ENCODE measurements around the gene CHST13.
"Not testable (repeated sequence)": the region's sequence is repeated elsewhere in the genome, so short reads cannot be mapped to it uniquely, and the experiment has no call there.

The CHST13 gene

DNA sequence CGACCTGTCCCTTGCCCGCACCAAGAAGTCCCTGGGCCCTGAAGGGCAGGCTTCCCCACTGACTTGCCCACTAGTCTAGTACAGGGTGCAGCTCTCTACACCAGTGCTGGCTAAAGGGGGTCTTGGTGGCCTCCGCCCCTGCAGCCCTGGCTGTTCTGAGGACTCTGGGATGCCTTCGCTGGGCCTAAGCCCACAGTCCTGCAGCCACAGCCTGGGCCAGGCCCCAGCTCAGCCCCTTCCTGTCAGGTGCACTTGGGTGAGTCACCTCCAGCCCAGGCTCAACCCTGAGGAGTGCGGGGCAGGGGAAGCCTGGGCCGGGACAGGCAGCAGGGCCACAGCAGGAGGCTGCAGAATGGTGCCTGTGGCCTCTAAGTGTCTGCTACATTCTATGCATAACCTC is 33.8 kb downstream of the CHST13 start:
- no peak for DNase-seq

DNA sequence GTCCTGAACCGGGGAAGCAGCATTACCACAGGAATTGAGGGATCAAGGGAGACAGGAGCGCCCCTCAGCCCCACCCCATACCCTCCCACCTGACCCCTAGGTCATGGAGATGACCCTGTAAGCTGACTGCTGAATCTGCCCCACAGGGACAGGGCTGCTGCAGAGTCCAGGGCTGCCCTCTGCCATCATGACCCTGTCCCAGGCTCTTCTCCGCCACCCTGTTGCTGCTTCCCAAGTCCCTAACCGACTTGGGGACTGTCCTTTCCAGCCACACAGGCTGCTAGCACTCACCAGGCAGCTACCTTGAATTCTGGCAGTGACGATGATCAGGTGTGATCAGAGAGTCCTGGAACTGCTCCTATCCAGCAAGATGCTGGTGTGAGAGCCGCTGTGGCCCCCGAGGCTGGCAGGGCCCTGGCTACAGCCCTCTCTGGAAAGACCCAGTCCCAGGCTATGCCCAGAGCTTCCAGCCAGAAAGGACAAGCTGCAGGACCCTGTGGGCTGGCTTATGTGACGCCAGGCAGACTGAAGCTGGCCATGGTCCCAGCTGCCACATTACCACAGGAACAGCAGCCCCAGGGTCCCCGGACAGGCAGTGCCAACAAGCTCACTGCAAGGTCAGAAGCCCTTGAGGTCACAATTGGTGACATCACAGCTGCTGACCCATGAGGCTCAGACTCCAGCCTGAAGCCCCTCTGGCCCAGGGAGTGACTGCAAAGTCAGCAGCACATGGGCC is 34.5 kb downstream of the CHST13 start, which contains the start of gene C3orf22:
TSS of gene C3orf22 (minus strand) at position 597 of the 736 bp plus-strand sequence. CDS start 5,542 bp downstream, outside the sequence.
- DNase-seq = no peak

DNA sequence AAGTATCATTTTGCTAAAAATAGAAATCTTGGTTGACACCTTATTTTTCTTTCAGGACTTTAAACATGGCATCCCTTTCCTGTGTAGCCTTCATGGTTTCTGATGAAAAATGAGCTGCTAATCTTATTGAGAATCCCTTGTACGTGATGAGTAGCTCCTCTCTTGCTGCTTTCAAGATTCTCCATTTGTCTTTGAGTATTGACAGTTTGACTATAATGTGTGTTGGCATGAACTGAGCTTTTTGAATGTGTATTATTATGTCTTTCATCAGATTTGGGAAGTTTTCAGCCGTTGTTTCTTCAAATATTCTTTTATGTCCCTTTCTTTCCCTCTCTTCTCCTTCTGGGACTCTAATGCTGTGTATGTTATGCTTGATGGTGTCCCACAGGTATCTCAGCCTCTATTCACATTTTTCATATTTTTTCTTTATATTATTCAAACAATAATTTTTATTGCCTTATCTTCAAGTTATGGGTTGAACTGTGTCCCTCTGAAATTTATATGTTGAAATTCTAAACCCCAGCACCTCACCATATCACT is 38.9 kb downstream of the CHST13 start:
- DNase-seq = no peak

DNA sequence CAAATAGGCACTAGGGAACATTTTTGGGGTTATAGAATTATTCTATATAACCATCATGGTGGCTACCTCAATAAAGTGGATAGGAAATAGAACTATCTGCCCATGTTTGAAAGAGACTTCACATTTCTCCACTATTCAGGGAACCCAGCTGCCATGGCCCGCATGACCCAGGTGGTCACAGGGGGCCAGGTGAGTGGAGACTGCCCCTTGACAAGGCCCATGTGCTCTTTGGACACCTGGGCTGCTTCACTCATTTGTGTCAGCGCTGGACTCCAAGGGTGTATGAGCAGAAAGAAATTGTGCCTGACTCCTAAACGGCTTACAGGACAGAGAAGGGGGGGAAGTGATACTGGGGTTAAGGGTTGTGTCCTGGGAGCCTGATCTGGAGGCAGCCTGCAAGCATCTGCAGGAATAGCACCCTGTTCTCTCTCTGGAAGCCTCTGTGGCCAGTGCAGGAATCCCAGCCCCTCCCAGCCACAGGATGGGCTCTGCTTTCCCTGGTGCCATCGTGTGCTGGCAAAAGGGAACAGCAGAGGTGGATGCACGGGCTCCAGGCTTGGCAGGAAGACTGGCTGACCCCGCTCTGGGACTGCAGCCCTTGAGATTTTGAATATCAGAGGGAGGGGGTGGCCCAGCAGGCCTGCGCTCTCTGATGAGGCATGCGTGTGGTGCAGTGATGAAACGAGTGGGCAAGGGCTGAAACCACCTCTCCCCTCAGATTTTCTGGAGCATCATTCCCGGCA is 43.9 kb downstream of the CHST13 start:
- DNase-seq = peak; percentile 2

DNA sequence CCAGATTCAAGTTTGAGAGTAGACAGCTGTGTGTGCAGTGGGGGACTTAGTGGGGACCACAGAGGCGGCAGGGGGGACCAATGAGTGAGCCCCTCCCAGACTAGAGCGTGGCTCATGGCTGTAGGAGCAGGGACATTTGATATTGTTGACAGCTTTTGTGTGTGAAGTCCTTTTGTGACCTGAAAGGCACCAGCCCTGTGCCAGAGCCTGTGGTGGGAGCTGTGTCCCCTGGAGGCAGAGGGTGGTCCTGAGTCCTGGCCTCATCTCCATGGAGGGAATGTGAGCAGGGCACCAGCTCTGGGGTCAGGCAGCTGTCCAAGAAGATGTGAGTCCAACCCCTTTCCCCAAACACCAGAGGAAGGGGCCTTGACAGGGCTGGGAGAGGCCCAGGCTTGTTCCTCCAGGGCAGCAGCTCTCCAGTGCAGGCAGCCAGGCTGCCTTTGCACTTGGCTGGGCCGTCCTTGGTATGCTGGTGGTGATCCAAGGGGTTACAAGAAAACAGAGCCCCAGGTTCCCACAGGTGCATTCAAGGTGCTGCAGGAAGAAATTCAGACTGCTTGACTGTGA is 44.9 kb downstream of the CHST13 start:
- no peak for DNase-seq

DNA sequence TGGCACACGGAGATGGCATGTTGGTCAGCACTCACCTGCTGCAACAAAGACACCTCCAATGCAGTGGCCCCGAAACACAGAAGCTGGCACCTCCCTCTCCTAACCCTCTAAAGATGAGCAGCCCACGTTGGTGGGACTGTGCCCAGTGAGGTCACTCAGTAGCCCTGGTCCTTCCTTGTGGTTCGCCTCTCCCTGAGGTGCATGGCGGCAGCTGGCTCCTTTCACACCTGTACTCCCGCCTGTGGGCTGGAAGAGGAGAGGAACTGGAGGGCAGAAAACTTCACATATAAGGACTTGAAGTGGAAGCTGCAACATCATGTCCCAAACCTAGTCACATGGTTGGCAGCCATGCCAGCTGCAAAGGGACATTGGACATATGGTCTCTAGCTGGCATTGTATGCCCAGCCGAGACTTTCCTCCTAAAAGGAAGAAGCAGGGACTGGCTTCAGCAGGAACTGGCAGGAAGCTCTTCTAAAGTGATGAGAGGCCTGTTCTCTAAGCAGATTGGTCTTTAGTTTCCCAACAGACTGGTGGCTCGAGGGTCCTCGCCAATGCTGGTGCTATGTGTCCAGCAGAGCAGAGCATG is 45.5 kb downstream of the CHST13 start:
- DNase-seq = no peak

DNA sequence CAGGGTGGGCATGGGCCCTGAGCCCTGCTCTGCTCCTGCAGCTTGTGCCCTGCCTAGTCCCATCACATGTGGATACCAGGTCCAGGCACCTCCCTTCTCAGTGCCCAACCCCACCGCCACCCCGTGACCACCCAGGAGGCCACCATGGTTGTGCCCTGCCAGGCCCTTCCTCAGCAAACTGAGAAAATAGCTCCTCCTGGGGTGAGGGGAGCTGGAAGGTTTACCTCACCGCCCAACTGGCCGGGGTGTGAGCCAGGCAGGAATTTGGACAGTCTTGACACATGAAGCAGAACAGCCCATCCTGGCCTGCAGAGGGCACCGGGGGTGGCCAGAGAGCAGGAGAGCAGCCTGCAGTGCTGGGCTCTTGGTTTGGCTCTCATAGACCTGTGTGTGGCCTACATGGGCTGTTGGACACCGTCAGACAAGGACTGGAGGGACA is 46.2 kb downstream of the CHST13 start:
- DNase-seq = no peak

DNA sequence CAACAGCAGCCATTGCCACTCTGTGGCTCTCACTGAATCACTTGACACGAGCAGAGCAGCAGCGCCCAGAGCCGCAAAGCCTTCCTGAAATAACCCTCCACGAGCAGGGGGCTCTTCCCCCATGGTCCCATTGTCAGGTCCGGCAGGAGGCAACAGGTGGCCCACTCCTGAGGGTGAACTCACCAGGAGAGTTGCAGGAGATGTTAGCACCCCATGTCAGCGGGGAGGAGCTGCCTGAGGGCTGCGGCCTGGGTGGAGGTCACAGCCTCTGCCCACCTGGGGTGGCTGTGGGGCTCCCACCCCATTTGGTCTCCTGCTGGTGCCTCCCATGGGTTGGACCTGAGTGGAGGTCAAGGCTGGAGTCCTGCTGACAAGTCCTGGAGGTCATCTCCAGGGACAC is 47.1 kb downstream of the CHST13 start:
- no peak for DNase-seq

DNA sequence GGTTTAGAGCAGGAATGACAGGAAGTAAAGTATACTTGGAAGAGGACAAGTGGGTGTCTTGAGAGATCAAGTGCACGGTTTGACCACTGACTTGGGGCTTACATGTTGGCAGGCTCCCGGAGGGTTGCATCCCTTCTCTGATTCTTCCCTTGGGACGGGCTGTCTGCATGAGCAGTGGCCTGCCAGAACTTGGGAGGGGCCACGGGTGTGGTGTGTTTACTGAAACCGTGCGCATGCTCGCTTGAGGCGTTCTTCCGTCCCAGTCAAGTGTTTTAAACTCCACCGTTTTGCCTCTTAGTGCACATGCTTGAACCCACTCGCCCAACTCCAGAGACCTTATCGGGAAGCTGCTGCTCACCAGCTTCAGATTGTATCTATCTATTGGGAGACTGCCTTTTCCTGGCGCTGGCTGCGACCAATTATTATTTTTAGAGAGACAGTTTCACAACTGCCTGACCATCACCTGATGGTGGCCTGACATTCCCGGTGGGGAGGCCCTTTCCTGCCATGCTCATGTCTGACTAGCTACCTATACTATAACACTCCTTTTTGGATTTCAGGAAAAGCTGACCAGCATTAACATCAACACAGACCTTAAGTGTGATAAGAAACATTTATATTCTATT is 49.6 kb downstream of the CHST13 start:
- peak; percentile 1 for DNase-seq

DNA sequence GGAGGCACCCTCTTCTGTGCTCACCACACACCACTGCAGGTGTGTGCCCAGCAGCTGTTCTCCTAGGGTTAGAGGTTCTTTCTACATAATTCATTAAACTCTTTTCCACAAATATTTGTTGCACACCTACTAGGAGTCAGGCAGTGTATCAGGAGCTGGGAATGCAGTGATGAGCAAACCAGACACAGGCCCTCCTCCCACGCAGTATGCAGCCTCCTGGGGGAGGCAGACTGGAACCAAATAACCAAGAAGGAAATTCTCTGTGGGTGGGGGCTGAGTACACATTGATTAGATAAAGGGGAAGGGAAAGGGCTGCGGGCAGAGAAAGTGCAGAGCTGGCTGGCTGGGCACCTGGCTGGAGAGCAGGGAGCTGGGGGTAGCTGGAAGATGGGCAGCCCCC is 53.3 kb downstream of the CHST13 start:
- DNase-seq = no peak

DNA sequence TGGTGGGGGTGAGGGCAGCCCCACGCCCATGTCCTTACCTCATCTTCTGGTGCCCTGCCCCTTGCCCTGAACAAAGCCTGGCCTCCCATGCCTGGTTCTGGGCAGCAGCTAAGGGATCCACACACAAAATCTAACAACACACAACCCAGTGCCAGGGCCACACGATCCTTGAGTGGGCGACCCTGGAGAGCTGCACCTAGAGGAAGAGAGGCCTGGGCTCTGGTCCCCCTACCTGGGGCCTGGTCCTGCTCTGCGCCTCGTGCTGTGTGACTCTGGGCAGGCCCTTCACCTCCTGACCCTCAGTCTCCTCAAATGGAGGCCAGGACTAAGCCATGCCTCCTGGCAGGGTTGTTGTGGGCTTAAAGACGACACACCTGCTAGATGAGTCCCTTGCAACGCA is 54.7 kb downstream of the CHST13 start:
- DNase-seq = no peak

DNA sequence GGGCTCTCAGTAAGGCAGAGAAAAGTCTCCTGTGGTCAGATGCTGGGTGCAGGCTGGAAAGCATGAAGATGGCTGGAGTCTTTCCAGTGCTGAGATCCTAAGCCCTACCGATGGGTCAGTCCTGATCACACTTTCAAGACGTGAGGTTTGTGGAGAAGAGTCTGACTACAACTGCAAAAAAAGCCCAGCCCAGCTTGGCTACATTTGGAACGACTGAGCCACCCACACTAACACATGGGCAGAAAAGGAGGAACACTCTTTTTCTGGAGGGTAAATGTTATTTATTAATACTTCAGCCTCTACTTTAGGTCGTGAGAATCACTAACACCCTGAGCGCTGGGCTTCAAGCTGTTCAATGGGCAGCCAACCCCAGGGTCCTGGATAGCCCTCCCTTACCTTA is 56.8 kb downstream of the CHST13 start:
- DNase-seq = no peak

DNA sequence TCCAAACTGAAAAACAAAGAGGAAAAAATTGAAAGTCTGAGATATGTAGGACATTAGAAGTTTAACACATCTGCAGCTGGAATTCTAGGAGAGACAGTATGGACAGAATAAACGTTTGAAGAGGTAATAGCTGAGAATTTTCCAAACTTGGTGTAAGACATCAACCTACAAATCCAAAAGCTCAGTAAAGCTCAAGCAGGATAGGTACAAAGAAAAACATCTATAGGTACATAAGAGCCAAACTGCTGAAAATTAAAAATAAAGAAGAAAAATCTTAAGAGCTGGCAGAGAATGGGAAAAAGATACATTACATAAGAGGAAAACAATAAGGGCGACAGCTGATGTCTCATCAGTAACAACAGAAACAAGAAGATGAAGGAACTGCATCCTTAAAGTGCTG is 57.6 kb downstream of the CHST13 start:
- no peak for DNase-seq

DNA sequence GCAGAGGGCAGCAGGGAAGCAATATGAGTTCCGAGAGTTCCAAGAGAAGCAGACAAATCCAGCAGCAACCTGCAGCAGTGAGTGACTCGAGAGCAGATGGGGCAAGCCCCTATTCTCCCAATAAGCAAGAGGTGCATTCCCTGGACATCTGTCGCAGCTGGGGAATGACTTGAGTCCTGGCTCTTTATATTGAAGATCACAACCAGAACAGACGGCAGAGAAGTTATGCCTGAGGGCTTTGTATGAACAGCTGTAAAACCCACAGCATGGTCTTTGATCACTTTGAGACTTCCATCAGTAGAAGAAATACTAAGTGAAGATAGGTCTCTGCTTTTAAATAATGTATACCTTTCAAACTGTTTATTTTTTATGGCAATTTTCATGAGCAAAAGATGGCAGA is 58.4 kb downstream of the CHST13 start:
- DNase-seq = no peak

DNA sequence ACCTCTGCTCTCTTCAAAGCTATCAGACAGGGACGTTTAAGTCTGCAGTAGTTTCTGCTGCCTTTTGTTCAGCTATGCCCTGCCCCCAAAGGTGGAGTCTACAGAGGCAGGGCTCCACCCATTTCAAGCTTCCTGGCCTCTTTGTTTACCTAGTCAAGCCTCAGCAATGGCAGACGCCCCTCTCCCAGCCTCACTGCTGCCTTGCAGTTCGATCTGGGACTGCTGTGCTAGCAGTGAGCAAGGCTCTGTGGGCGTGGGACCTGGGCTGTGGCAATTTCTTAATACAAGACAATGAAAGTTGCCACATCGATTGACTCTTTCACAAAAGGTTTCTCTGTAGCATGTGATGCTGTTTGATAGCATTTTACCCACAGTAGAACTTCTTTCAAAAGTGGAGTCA is 67.6 kb downstream of the CHST13 start:
- DNase-seq = not testable (repeated sequence)
